Mesendoderm (in vitro differentiated cells): Measurements from ENCODE around the gene CTAG1B. TPM values are rescaled to one million over a fixed set of nuclear protein-coding genes. Genes with fewer than 3 reads are reported as not detected.
"Not testable (repeated sequence)": the region's sequence is repeated elsewhere in the genome, so short reads cannot be mapped to it uniquely, and the experiment has no call there.

ENCODE experiments used
- DNase-seq: peaks from one replicate; pipeline ENCODE4 v3.0.0; 2013
- H2AK5ac ChIP-seq: 2 replicates; pipeline ENCODE4 v1.6.1; 2013; ENCODE audit warnings: low read length, inconsistent platforms
- H2BK120ac ChIP-seq: 2 replicates; pipeline ENCODE4 v1.6.1; 2013; ENCODE audit warnings: low read depth, mild to moderate bottlenecking, low read length, moderate library complexity, mixed read lengths
- H2BK15ac ChIP-seq: replicated peaks from 2 replicates; pipeline ENCODE4 v1.6.1; 2013; ENCODE audit warnings: low read depth, mild to moderate bottlenecking, moderate library complexity
- H2BK5ac ChIP-seq: 2 replicates; pipeline ENCODE4 v1.6.1; 2013; ENCODE audit warnings: low read length, inconsistent platforms
- H3K18ac ChIP-seq: 2 replicates; pipeline ENCODE4 v1.6.1; 2013; ENCODE audit warnings: mild to moderate bottlenecking, low read length, mixed read lengths
- H3K23ac ChIP-seq: one replicate; pipeline ENCODE4 v1.6.1; 2013; ENCODE audit warnings: low read length
- H3K27ac ChIP-seq: 2 replicates; pipeline ENCODE4 v1.5.1; 2013; ENCODE audit warnings: low read depth, mild to moderate bottlenecking, inconsistent platforms, low read length, moderate library complexity
- H3K27me3 ChIP-seq: 2 replicates; pipeline ENCODE4 v1.6.1; 2013; ENCODE audit warnings: low read length, control low read depth, mild to moderate bottlenecking, inconsistent platforms; ENCODE audit not compliant: insufficient read depth, poor library complexity
- H3K36me3 ChIP-seq: 2 replicates; pipeline ENCODE4 v1.6.1; 2013; ENCODE audit warnings: low read length, inconsistent platforms; ENCODE audit not compliant: control insufficient read depth, insufficient read depth
- H3K4ac ChIP-seq: one replicate; pipeline ENCODE4 v1.6.1; 2013; ENCODE audit warnings: low read depth, mild to moderate bottlenecking, low read length, moderate library complexity
- H3K4me1 ChIP-seq: 2 replicates; pipeline ENCODE4 v1.6.1; 2013; ENCODE audit warnings: low read depth, low read length, inconsistent platforms; ENCODE audit not compliant: control insufficient read depth
- H3K4me2 ChIP-seq: 2 replicates; pipeline ENCODE4 v1.6.1; 2013; ENCODE audit warnings: low read length
- H3K4me3 ChIP-seq: 2 replicates; pipeline ENCODE4 v1.5.1; 2013; ENCODE audit warnings: mild to moderate bottlenecking, low read length
- H3K56ac ChIP-seq: one replicate; pipeline ENCODE4 v1.6.1; 2013; ENCODE audit warnings: low read length
- H3K79me1 ChIP-seq: 2 replicates; pipeline ENCODE4 v1.6.1; 2013; ENCODE audit warnings: low read length, inconsistent platforms
- H3K79me2 ChIP-seq: 2 replicates; pipeline ENCODE4 v1.6.1; 2013; ENCODE audit warnings: mild to moderate bottlenecking, low read length; ENCODE audit not compliant: control insufficient read depth, insufficient read depth
- H3K9ac ChIP-seq: 2 replicates; pipeline ENCODE4 v1.6.1; 2013; ENCODE audit warnings: low read length, inconsistent platforms
- H4K5ac ChIP-seq: one replicate; pipeline ENCODE4 v1.6.1; 2013; ENCODE audit warnings: low read length
- H4K8ac ChIP-seq: one replicate; pipeline ENCODE4 v1.6.1; 2013; ENCODE audit warnings: low read depth, mild to moderate bottlenecking, control low read depth, low read length, moderate library complexity
- WGBS: extraction: QIAGEN DNeasy Blood & Tissue Kit; methylation state at CpG from one replicate; pipeline ENCODE4 v1.1.7; 2013; ENCODE audit warnings: low lambda C conversion rate, missing lambda C conversion rate; ENCODE audit not compliant: insufficient coverage; ENCODE audit errors: extremely low coverage; 5-methylcytosine and 5-hydroxymethylcytosine counted together
- polyA plus RNA-seq, 2 experiments: library from polyadenylated mRNA; stranded (reverse); fragments of 200-250 nt; gene quantifications; one replicate each; pipeline ENCODE4 v1.2.3, GENCODE V29; 2013

The CTAG1B gene
- not detected for polyA plus RNA-seq (2013, experiment 1 of 2)
- polyA plus RNA-seq (2013, experiment 2 of 2): not detected

- not testable (repeated sequence) for H3K79me1 ChIP-seq, H2BK5ac ChIP-seq, H3K9ac ChIP-seq, H3K23ac ChIP-seq, H2BK120ac ChIP-seq, H3K4ac ChIP-seq, H2AK5ac ChIP-seq, H3K4me3 ChIP-seq, H3K36me3 ChIP-seq, H4K8ac ChIP-seq, H3K4me2 ChIP-seq, H3K27me3 ChIP-seq, H3K27ac ChIP-seq, H3K79me2 ChIP-seq, H2BK15ac ChIP-seq, H4K5ac ChIP-seq, H3K18ac ChIP-seq, H3K4me1 ChIP-seq, H3K56ac ChIP-seq, DNase-seq
- no CpG with 5 or more reads among the region's 28 CpGs for WGBS
Measured at GRCh38 chrX:154619182-154619581, at the start of gene CTAG1B. Gene CTAG1B, minus strand, starts transcription at chrX:154619282. Its CDS starts 64 bp downstream, at chrX:154619218.

- H3K4me2 ChIP-seq: no peak overlapping the region
Measured at GRCh38 chrX:154661899-154662298, 42.8 kb upstream of the CTAG1B start.

GRCh38 chrX:154661170-154661569 lies 42.1 kb upstream of the CTAG1B start:
- Histone ChIP-seq H3K18ac (no peak overlapping the region), H3K9ac (no peak overlapping the region), H3K23ac (no peak overlapping the region), H3K36me3 (no peaks in the 10 kb centered on the region), H2AK5ac (no peak overlapping the region), H3K4ac (no peak overlapping the region), H2BK5ac (no peak overlapping the region), H3K27ac (no peak overlapping the region), H2BK120ac (no peak overlapping the region), H3K4me1 (no peaks in the 10 kb centered on the region), H3K79me2 (no peaks in the 10 kb centered on the region), H3K27me3 (no peaks in the 10 kb centered on the region), H3K56ac (no peak overlapping the region), H2BK15ac (no peak overlapping the region), H4K5ac (no peak overlapping the region), H3K4me2 (no peak overlapping the region), H3K4me3 (no peak overlapping the region), H3K79me1 (no peaks in the 10 kb centered on the region), H4K8ac (no peak overlapping the region)
- no peak for DNase-seq
- WGBS: no CpG with 5 or more reads among the region's 4 CpGs

More at GRCh38 chrX:154661899-154662298, 42.8 kb upstream of the CTAG1B start:
- Histone ChIP-seq H2BK120ac (no peak overlapping the region), H3K79me1 (no peaks in the 10 kb centered on the region), H3K27ac (no peak overlapping the region), H4K5ac (no peak overlapping the region), H3K36me3 (no peaks in the 10 kb centered on the region), H3K79me2 (no peaks in the 10 kb centered on the region), H3K56ac (no peak overlapping the region), H3K27me3 (no peaks in the 10 kb centered on the region), H3K4me3 (no peak overlapping the region), H2AK5ac (no peak overlapping the region), H2BK15ac (no peak overlapping the region), H3K9ac (no peak overlapping the region), H2BK5ac (no peak overlapping the region), H3K4ac (no peak overlapping the region), H4K8ac (no peak overlapping the region), H3K18ac (no peak overlapping the region), H3K4me1 (no peaks in the 10 kb centered on the region), H3K23ac (no peak overlapping the region)
- no peak for DNase-seq
- no CpG with 5 or more reads among the region's 7 CpGs for WGBS

- no peak overlapping the region for H2BK5ac ChIP-seq
- no peak overlapping the region for H3K23ac ChIP-seq
- H3K27ac ChIP-seq: no peak overlapping the region
- H2BK15ac ChIP-seq: no peak overlapping the region
- H3K36me3 ChIP-seq: no peaks in the 10 kb centered on the region
- no peak overlapping the region for H2BK120ac ChIP-seq
- no peak overlapping the region for H4K8ac ChIP-seq
- H3K4me1 ChIP-seq: no peaks in the 10 kb centered on the region
- DNase-seq: no peak
- H3K4me3 ChIP-seq: no peak overlapping the region
- WGBS: no CpG with 5 or more reads among the region's 6 CpGs
- no peak overlapping the region for H3K56ac ChIP-seq
- no peak overlapping the region for H3K9ac ChIP-seq
- no peak overlapping the region for H3K4ac ChIP-seq
- no peak overlapping the region for H3K4me2 ChIP-seq
- no peaks in the 10 kb centered on the region for H3K79me1 ChIP-seq
- no peaks in the 10 kb centered on the region for H3K79me2 ChIP-seq
- H4K5ac ChIP-seq: no peak overlapping the region
- no peak overlapping the region for H2AK5ac ChIP-seq
- H3K18ac ChIP-seq: no peak overlapping the region
- H3K27me3 ChIP-seq: no peaks in the 10 kb centered on the region
Measured at GRCh38 chrX:154660541-154660940, 41.5 kb upstream of the CTAG1B start.

DNA sequence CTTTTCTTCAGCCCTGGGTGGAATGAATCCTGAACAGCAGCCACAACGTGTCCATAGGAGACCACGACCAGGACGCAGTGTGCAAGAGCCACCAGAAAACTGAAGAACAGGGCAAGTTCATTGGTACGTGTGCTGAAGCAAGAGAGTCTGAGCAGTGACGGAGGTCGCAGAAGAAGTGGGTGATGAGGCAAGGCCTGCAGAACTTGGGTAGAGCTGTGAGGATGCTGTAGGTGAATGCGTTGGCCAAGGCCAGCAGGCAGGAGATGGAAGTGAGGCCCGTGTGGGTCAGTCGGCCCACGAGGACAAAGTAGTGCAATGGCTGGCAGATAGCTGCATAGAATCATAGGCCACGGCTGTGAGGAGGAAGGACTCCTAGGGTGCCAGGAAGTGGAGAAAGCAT lies 39.9 kb upstream of the CTAG1B start:
- no peaks in the 10 kb centered on the region for H3K79me1 ChIP-seq
- WGBS: no CpG with 5 or more reads among the region's 11 CpGs
- H3K79me2 ChIP-seq: no peaks in the 10 kb centered on the region
- no peak overlapping the region for H2BK15ac ChIP-seq
- no peak overlapping the region for H3K4me3 ChIP-seq
- H4K5ac ChIP-seq: no peak overlapping the region
- no peaks in the 10 kb centered on the region for H3K4me1 ChIP-seq
- no peak overlapping the region for H3K18ac ChIP-seq
- H3K23ac ChIP-seq: no peak overlapping the region
- no peak overlapping the region for H4K8ac ChIP-seq
- H3K27me3 ChIP-seq: no peaks in the 10 kb centered on the region
- no peak overlapping the region for H2BK120ac ChIP-seq
- no peak for DNase-seq
- no peaks in the 10 kb centered on the region for H3K36me3 ChIP-seq
- H2AK5ac ChIP-seq: no peak overlapping the region
- H3K4ac ChIP-seq: no peak overlapping the region
- H3K9ac ChIP-seq: no peak overlapping the region
- no peak overlapping the region for H3K27ac ChIP-seq
- no peak overlapping the region for H2BK5ac ChIP-seq
- no peak overlapping the region for H3K4me2 ChIP-seq
- H3K56ac ChIP-seq: no peak overlapping the region

- Histone ChIP-seq H2BK15ac (no peak overlapping the region), H3K56ac (no peak overlapping the region), H3K4ac (no peak overlapping the region), H3K79me1 (no peaks in the 10 kb centered on the region), H3K4me1 (no peaks in the 10 kb centered on the region), H3K4me3 (no peak overlapping the region), H3K79me2 (no peaks in the 10 kb centered on the region), H2AK5ac (no peak overlapping the region), H2BK5ac (no peak overlapping the region), H3K9ac (no peak overlapping the region), H3K36me3 (no peaks in the 10 kb centered on the region), H2BK120ac (no peak overlapping the region), H3K18ac (no peak overlapping the region), H3K27ac (no peak overlapping the region), H3K4me2 (no peak overlapping the region), H3K27me3 (no peaks in the 10 kb centered on the region), H4K5ac (no peak overlapping the region), H3K23ac (no peak overlapping the region), H4K8ac (no peak overlapping the region)
- whole genome bisulfite sequencing: no CpG with 5 or more reads among the region's 12 CpGs
- no peak for DNase-seq
Measured at GRCh38 chrX:154658187-154658586, 39.1 kb upstream of the CTAG1B start.
